NCI-H2171 treated with DMSO at 0.1 percent for 48 hours (cell line): ENCODE measurements around the gene WDR91.
A peak's percentile ranks its signal among the peaks of the same experiment; 100 is the strongest.

Experiments used
- DNase-seq: peaks from one replicate; lab custom pipeline; 2025; lab: John Stamatoyannopoulos, UW

The WDR91 gene

GRCh38 chr7:135197906-135198655, 13.2 kb downstream of the WDR91 start:
- no peak for DNase-seq

GRCh38 chr7:135197343-135197742, 14.0 kb downstream of the WDR91 start:
- DNase-seq, result no peak

DNA sequence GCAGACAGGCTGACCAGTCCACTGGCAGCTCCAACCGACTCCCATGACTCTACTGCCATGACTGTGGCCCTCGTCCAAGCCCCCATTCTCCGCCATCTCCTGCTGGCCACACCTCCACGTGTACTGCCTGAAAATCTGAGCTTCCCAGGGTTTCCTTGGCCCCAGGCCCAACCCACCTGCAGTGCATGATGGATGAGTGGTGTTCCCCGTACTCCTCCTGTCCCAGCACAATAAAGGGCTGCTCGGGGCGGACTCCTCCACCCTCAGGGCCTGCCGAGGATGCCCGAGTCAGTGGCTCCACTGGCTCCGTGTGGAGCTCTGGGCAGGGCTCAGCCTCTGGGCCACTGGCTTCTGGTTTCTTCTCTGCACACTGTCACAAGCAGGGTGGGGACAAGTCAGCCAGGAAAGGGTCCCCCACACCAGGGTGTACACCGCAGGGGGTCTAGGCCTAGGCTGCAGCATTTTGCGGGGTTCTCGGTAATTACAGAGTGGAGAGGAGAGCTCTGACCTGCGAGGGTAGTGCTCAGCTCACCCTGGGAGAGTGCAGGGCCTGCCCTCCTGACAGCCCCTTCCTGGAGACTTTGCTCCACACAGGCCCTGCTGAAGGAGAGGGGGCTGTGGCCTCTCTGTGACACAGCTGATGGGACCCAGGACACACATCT, 15.2 kb downstream of the WDR91 start:
- no peak for DNase-seq

DNA sequence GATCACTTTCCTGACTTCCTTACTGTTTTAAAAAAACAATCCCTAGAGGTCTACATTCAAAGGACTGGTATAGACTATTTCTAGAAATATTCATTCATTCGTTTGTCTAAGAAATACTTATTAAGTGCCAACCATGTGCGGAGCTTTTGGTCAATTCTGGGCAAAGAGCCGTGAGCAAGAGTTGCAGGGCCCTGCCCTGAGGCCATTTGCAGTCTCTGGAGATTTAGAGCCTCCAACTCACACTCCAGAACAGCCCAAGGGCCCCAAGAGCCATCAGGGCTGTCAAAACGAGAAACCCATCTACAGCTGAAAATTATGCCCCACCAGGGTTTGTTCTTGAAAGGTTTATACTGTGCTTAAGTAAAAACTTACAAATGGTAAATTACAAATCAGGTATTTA, 16.2 kb downstream of the WDR91 start:
- no peak for DNase-seq

- peak; percentile 27 for DNase-seq
These were observed 16.7 kb downstream of the WDR91 start for GRCh38 chr7:135194494-135195095.

- DNase-seq, result no peak
These were observed 17.7 kb downstream of the WDR91 start for GRCh38 chr7:135193615-135194081.

DNA sequence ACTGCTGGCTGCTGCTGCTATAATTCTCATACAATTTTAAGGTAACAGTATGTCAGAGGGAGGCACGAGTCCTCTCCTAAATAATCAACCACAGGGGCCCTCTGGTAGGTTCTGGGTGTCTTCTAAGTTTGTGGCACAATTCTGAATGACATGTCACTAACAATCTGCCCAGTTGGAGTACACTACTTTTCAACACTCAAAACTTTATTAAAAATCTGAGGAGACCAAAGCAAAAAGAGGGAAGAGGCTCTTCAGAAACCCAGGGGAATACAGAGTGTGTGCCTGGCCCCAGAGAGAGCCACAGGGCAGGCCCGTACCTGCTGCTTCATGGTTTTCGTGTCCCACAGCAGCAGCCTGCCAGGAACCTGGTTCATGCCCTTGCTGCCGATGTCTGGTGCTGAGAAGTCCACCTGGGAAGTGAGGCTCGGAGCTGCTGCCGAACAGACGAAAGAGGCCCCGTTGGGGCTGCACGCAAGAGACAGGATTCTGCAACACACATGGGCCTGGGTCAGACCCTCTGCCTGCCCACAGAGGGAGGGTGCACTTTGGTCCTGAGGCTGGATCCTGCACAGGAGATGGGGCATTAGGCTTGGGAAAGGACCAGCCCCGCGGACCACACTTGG, 18.3 kb downstream of the WDR91 start:
- no peak for DNase-seq

GRCh38 chr7:135190703-135191102, 20.6 kb downstream of the WDR91 start:
- DNase-seq, result no peak

DNA sequence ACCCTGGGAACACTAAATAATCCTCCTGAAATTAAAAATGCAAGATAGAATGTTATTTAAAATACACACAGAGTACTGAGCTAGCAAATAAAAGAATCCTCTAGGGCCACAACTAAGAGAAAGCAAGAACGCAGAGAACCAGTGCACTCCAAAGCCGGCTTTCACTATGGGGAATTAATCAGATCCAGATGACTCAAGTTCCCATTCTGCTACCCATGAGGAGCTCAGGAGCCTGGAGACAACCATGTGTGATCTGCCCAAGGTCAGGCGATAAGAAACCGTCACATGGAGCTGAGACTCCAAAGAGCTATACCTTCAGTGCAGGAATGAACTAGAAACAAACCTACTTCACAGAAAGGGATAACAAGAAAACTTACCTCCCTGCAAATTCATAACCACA, 21.4 kb downstream of the WDR91 start:
- no peak for DNase-seq

GRCh38 chr7:135189221-135189662, 22.1 kb downstream of the WDR91 start:
- no peak for DNase-seq

DNA sequence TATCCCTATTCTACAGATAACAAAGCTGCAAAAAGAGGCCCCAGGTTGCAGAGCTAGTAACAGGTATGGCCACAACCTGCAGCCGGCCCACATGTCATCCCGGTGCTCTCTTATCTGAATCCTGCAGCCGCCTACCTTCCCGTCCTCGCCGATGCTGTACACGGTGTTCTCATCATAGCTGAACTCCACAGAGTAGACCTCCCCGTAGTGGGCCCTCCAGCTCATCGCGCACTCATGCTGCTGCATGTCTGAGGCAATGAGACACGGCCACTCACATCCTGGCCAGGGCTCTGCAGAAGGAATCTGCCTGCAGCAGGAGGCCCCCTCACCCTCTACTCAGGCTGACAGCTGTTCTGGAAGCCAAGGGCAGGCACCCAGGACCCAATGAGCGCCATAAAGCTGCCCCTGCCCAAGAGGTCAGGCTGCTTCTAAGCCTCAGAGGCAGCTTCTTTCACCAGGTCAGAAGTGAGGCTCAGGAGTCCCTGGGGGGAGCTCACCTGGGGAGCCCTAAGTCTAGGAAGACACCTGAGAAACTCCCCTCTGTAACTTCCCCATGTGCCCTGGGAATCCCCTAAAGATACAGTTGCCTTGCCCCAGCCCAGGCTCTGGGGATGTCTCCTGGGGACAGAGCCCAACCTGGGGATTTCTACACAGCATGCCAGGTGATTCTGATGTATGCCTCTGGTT, 22.9 kb downstream of the WDR91 start:
- DNase-seq, result no peak

DNA sequence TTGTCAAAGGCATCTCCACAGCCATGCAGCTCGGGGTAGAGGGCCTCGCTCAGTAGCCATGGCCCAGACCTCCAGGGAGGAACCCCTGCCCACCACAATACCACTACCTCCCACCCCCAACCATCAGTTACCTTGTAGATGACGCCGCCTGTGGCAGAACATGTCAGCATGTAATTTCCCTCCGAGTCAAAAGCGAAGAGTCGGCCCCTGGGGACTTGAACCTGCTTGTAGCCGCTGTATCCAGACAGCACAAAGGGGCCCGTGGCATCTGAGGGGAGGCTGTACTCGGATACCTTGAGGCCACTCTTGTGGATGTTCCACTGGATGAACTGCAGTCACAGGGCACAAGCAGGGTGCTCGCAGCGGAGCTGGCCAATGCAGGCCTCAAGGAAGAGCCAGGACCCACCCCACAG, 24.5 kb downstream of the WDR91 start:
- DNase-seq, result no peak

DNA sequence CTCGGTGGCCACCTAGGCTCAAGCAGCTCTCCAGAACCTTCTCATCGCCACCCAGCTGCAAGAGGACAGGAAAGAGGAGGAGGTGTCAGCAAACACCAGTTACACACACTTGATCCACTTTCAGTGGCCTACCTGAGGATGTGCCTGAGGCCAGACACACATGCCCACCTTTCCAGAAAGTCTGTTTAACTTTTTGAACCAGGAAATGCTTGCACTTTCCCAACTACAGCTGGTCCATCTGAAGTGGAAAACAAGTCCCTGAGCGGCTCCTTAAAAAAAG, 25.1 kb downstream of the WDR91 start:
- no peak for DNase-seq

- no peak for DNase-seq
These were observed 25.7 kb downstream of the WDR91 start for GRCh38 chr7:135185471-135186260.

GRCh38 chr7:135184254-135184841, 27.0 kb downstream of the WDR91 start:
- no peak for DNase-seq

GRCh38 chr7:135183478-135183877, 27.8 kb downstream of the WDR91 start:
- no peak for DNase-seq

DNA sequence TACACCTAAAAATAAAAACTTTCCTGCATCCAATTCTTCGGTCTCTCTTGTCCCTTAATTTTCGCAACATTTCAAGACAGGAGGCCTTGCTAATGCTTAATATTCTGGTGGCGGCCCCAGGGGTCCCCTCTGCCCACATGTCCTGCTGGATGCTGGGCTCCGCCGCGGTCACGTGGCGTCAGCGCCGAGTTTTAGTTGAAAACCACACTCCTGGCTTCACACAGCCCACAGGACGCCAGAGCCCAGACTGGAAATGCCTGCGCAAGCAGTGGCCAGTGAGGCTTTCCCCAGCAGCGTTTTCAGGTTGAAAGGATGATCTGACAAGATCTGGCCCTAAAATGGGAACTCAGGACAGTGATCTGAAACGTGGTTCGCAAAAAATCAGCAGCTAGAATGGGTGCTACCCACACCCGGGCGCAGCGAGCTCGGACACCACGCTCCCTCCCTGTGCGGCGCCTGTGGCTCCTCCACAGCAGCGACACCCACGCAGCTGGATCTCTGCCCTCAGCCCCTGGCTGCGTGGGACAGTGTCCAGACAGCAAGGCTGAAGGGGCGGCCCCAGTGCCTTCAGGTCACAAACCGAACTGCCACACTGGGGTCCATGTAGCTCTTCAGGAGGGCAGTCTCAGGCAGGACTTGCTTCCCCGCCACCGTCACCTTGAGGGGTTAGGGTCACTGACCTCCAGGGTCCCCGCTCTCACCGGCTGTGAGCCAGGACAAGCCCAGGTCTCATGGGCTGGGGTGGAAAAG, 29.2 kb downstream of the WDR91 start:
- no peak for DNase-seq

- no peak for DNase-seq
These were observed 29.9 kb downstream of the WDR91 start for GRCh38 chr7:135181261-135181928.

GRCh38 chr7:135180122-135180521, 31.2 kb downstream of the WDR91 start:
- no peak for DNase-seq
